Smooth muscle cell of trachea (primary cell): ENCODE results near the gene CASP3. TPM values are rescaled to one million over a fixed set of nuclear protein-coding genes. Genes with fewer than 3 reads are reported as not detected.

Source experiments
- total RNA-seq: library from RNA; depleted of rRNA; stranded (reverse); fragments of >200 nt; gene quantifications from 2 replicates; pipeline ENCODE4 v1.2.1, GENCODE V29; 2014

CASP3 gene
- total RNA-seq: 17.9 and 23.1 TPM in 2 replicates

GRCh38 chr4:184649026-184649970 lies at the start of gene CASP3, which contains the start of gene PRIMPOL:
TSS of gene CASP3 (minus strand) at chr4:184649447. CDS start at chr4:184638453, 10,994 bp downstream.
TSS of gene PRIMPOL (plus strand) at chr4:184649738. CDS start at chr4:184657141, 7,403 bp downstream.

Other genes with a start within 250 kb of the CASP3 start
- 29.7 and 33.2 TPM in 2 replicates for gene IRF2, start 174.9 kb downstream of the CASP3 start, total RNA-seq
- gene PRIMPOL, start 291 bp upstream of the CASP3 start, total RNA-seq: 14.6 and 21.5 TPM in 2 replicates
- 2.0 and 38.0 TPM in 2 replicates for gene CENPU, start 84.6 kb upstream of the CASP3 start, total RNA-seq
- 30.4 and 32.0 TPM in 2 replicates for gene ACSL1, start 176.5 kb upstream of the CASP3 start, total RNA-seq